ENCODE measurements around the gene SUPT3H.

SUPT3H gene

GRCh38 chr6:45136495-45136894 lies 241.2 kb downstream of the SUPT3H start:
- no peak for TF ChIP-seq CTCF (IDR thresholded peaks at IDR 0.05; ENCODE audit: low read depth, low read length, missing control alignments)
- H3K4me3 ChIP-seq (replicated peaks; ENCODE audit: low read depth, low read length) = no peak overlapping the region
- no peak for DNase-seq (ENCODE audit: extremely low read depth, low read depth)

- DNase-seq (ENCODE audit: extremely low read depth, low read depth) = no peak
- no peak for TF ChIP-seq CTCF (IDR thresholded peaks at IDR 0.05; ENCODE audit: low read depth, low read length, missing control alignments)
- no peak overlapping the region for H3K4me3 ChIP-seq (replicated peaks; ENCODE audit: low read depth, low read length)
Observed at GRCh38 chr6:45132658-45133294, 245.0 kb downstream of the SUPT3H start.

- H3K4me3 ChIP-seq (replicated peaks; ENCODE audit: low read depth, low read length) = no peak overlapping the region
- peak; percentile 31 for DNase-seq (ENCODE audit: extremely low read depth, low read depth)
- TF ChIP-seq CTCF (IDR thresholded peaks at IDR 0.05; ENCODE audit: low read depth, low read length, missing control alignments) = no peak
Observed at GRCh38 chr6:45132059-45132458, 245.7 kb downstream of the SUPT3H start.

GRCh38 chr6:45129051-45129450 lies 248.7 kb downstream of the SUPT3H start:
- no peak for TF ChIP-seq CTCF (IDR thresholded peaks at IDR 0.05; ENCODE audit: low read depth, low read length, missing control alignments)
- no peak overlapping the region for H3K4me3 ChIP-seq (replicated peaks; ENCODE audit: low read depth, low read length)
- no peak for DNase-seq (ENCODE audit: extremely low read depth, low read depth)

GRCh38 chr6:45127185-45127584 lies 250.5 kb downstream of the SUPT3H start:
- DNase-seq (ENCODE audit: extremely low read depth, low read depth) = no peak
- H3K4me3 ChIP-seq (replicated peaks; ENCODE audit: low read depth, low read length) = no peak overlapping the region
- no peak for TF ChIP-seq CTCF (IDR thresholded peaks at IDR 0.05; ENCODE audit: low read depth, low read length, missing control alignments)

GRCh38 chr6:45126033-45126432 lies 251.7 kb downstream of the SUPT3H start:
- H3K4me3 ChIP-seq (replicated peaks; ENCODE audit: low read depth, low read length) = no peak overlapping the region
- no peak for DNase-seq (ENCODE audit: extremely low read depth, low read depth)
- TF ChIP-seq CTCF (IDR thresholded peaks at IDR 0.05; ENCODE audit: low read depth, low read length, missing control alignments) = no peak

GRCh38 chr6:45123023-45123422 lies 254.7 kb downstream of the SUPT3H start:
- TF ChIP-seq CTCF (IDR thresholded peaks at IDR 0.05; ENCODE audit: low read depth, low read length, missing control alignments) = no peak
- no peak for DNase-seq (ENCODE audit: extremely low read depth, low read depth)
- no peak overlapping the region for H3K4me3 ChIP-seq (replicated peaks; ENCODE audit: low read depth, low read length)
